Measurements from ENCODE around the gene SDR42E2. TPM values are rescaled to one million over a fixed set of nuclear protein-coding genes. Genes with fewer than 3 reads are reported as not detected.
A peak's percentile ranks its signal among the peaks of the same experiment; 100 is the strongest.

Gene SDR42E2
- total and polyA plus RNA-seq, 2 of the 8 experiments (the other 6 are each of a cell fraction or from before 2014, with no cell fraction given), result 0.08 TPM; not detected in 1

- Histone ChIP-seq H2BK15ac (ENCODE audit: low read length) (no peak overlapping the region), H3K4me3 (ENCODE audit: extremely low read depth in 1 of 4, insufficient read depth in 2 of 4, low read depth in 3 of 4, low read length in 4 of 4) (no peak overlapping the region), H4K91ac (replicated peaks; ENCODE audit: insufficient read length, low read length) (no peak overlapping the region), H2AFZ (ENCODE audit: low read length) (peak overlapping the region; percentile 68; the same call in 1 of the 2 replicates), H3K4me2 (ENCODE audit: insufficient read depth in 1 of 2, low read depth in 2 of 2, low read length in 2 of 2) (no peak overlapping the region), H4K5ac (ENCODE audit: insufficient read length, low read depth, low read length) (no peak overlapping the region), H3K79me1 (ENCODE audit: low read depth, low read length) (no peaks in the 10 kb centered on the region), H3K36me3 (ENCODE audit: control insufficient read depth in 2 of 4, insufficient read depth in 4 of 4, low read length in 3 of 4) (no peaks in the 10 kb centered on the region), H3K56ac (replicated peaks; ENCODE audit: insufficient read length, low read depth, low read length) (no peak overlapping the region), H3K9me3 (ENCODE audit: insufficient read depth in 2 of 2, low read depth in 1 of 2, low read length in 1 of 2) (no peaks in the 10 kb centered on the region), H2BK20ac (ENCODE audit: low read length) (no peak overlapping the region), H3K23ac (ENCODE audit: insufficient read length) (no peak overlapping the region), H4K8ac (ENCODE audit: extremely low read depth, insufficient read depth, low read length) (no peak overlapping the region; the same call in 1 of the 2 replicates), H3K9ac (replicated peaks in 1 of 4; ENCODE audit: extremely low read depth in 1 of 4, low read depth in 3 of 4, low read length in 3 of 4) (no peak overlapping the region), H2BK12ac (ENCODE audit: low read depth, low read length) (no peak overlapping the region), H3K23me2 (ENCODE audit: low read depth, low read length) (no peaks in the 10 kb centered on the region), H3K14ac (ENCODE audit: insufficient read length) (no peak overlapping the region), H2AK5ac (ENCODE audit: low read depth, low read length) (no peak overlapping the region), H2BK5ac (ENCODE audit: low read depth, low read length) (no peak overlapping the region), H3K4ac (replicated peaks; ENCODE audit: insufficient read length, low read depth, low read length) (no peak overlapping the region), H3K18ac (ENCODE audit: extremely low read depth, low read length) (no peak overlapping the region), H3K4me1 (replicated peaks in 1 of 4; ENCODE audit: control insufficient read depth in 3 of 4, insufficient read depth in 4 of 4, low read length in 3 of 4) (no peaks in the 10 kb centered on the region), H2BK120ac (replicated peaks; ENCODE audit: low read depth, low read length) (no peak overlapping the region), H3K27me3 (replicated peaks in 1 of 4; ENCODE audit: control insufficient read depth in 3 of 4, extremely low read depth in 1 of 4, insufficient read depth in 3 of 4, low read length in 3 of 4) (no peaks in the 10 kb centered on the region), H3K79me2 (ENCODE audit: control insufficient read depth in 1 of 2, insufficient read depth in 2 of 2, low read length in 2 of 2) (no peaks in the 10 kb centered on the region), H3K27ac (ENCODE audit: low read depth, low read length) (no peak overlapping the region), H4K20me1 (replicated peaks in 1 of 2; ENCODE audit: control insufficient read depth in 1 of 2, insufficient read depth in 2 of 2, low read length in 2 of 2) (no peaks in the 10 kb centered on the region)
- POLR2A ChIA-PET (ENCODE audit: partially characterized antibody), result interaction anchor here (0.6 kb wide), 1 partner anchor 95 kb away, joined by 5 read pairs; no protein-coding TSS in a partner anchor
- DNase-seq (ENCODE audit: low read depth in 1 of 2, low spot score in 2 of 2), result no peak
- FAIRE-seq, result no peak
- CTCF ChIA-PET (ENCODE audit: partially characterized antibody), result interaction anchor here (0.7 to 2.7 kb wide), 6 partner anchors 10 to 785 kb away, joined by 3 to 9 read pairs (median 3); no protein-coding TSS in a partner anchor
- 86% methylated on average over 9 of the region's 9 CpGs; no CpG with 5 or more reads in 1 of the 2 experiments for WGBS, 2 experiments (ENCODE audit: extremely low coverage in 1 of 2, insufficient coverage in 1 of 2, insufficient read length in 1 of 2, insufficient replicate concordance in 2 of 2, low coverage in 1 of 2, low lambda C conversion rate in 2 of 2, missing lambda C conversion rate in 1 of 2)
- TF ChIP-seq NANOG (IDR thresholded peaks at IDR 0.05; ENCODE audit: insufficient read depth, low read depth, low read length, poor library complexity, severe bottlenecking), result no peak
- no peak for TF ChIP-seq CEBPB (IDR thresholded peaks at IDR 0.05; ENCODE audit: low read depth, low read length)
- TF ChIP-seq RNF2 (IDR thresholded peaks at IDR 0.05; ENCODE audit: borderline replicate concordance, low read depth, low read length, missing control alignments, poor library complexity, severe bottlenecking), result no peak
- TF ChIP-seq CHD1 (IDR thresholded peaks at IDR 0.05; ENCODE audit: low read depth, low read length), result no peak
- TF ChIP-seq CBX8 (IDR thresholded peaks at IDR 0.05; ENCODE audit: borderline replicate concordance, low read depth, low read length), result no peak
- TF ChIP-seq CBX5 (IDR thresholded peaks at IDR 0.05; ENCODE audit: low read depth, low read length), result no peak
Observed at GRCh38 chr16:22147853-22148252, 14.5 kb upstream of the SDR42E2 start.
